NCI-H2107 treated with DMSO at 0.1 percent for 48 hours (cell line): ENCODE measurements around the gene SLC25A28.
"Not testable (repeated sequence)": the region's sequence is repeated elsewhere in the genome, so short reads cannot be mapped to it uniquely, and the experiment has no call there.

Source experiments
- DNase-seq: peaks from one replicate; lab custom pipeline; 2025; ENCODE audit not compliant: unreplicated experiment; lab: John Stamatoyannopoulos, UW

Gene SLC25A28

GRCh38 chr10:99628923-99629624 lies 8.8 kb upstream of the SLC25A28 start:
- no peak for DNase-seq

DNA sequence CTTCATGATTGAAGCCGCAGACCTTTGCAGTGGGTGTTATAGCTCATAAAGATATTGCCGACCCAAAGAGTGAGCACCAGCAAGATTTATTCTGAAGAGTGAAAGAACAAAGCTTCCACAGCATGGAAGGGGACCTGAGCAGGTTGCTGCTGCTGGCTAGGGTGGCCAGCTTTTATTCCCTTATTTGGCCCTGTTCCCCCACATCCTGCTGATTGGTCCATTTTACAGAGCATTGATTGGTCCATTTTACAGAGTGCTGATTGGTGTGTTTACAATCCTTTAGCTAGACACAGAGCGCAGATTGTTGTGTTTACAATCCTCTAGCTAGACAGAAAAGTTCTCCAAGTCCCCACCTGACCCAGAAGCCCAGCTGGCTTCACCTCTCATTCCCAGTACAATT lies 4.9 kb upstream of the SLC25A28 start:
- not testable (repeated sequence) for DNase-seq

GRCh38 chr10:99623919-99624318 lies 3.7 kb upstream of the SLC25A28 start:
- no peak for DNase-seq

DNA sequence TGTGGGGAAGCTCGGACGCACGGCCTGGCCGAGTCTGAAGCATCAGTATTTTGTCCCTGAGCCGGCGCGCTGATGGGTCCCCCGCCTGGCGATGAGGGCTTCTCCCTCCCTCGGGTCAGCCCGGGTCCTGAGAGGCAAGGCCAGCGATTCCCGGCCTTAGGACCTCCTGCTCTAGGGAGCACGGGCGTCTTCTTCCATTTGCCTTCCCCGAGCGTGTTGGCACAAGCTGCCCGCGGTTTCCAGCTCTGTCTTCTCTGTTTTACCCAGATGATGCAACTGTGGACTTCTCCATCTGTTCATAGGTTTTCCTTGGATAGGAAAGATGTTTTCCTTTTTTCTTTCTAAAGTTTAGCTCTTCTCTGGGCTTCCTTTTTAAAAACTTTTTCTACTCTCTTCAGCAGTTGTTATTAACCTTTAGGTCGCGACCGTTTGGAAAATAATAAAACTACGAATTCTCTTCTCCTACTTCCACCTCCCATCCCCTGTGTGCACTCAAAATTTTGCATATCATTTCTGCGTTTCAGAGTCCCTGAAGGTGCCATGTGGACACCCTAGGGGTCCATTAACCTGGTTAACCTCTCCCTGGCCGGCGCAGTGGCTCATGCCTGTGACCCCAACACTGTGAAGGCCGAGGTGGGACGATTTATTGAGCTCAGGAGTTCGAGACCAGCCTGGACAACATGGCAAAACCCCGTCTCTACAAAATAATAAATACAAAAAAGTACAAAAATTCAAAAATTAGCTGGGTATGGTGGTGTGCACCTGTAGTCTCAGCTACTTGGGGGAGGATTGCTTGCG lies 1.4 kb upstream of the SLC25A28 start:
- DNase-seq, result no peak

GRCh38 chr10:99620711-99621453 lies 643 bp upstream of the SLC25A28 start:
- DNase-seq, result peak; percentile 46

DNA sequence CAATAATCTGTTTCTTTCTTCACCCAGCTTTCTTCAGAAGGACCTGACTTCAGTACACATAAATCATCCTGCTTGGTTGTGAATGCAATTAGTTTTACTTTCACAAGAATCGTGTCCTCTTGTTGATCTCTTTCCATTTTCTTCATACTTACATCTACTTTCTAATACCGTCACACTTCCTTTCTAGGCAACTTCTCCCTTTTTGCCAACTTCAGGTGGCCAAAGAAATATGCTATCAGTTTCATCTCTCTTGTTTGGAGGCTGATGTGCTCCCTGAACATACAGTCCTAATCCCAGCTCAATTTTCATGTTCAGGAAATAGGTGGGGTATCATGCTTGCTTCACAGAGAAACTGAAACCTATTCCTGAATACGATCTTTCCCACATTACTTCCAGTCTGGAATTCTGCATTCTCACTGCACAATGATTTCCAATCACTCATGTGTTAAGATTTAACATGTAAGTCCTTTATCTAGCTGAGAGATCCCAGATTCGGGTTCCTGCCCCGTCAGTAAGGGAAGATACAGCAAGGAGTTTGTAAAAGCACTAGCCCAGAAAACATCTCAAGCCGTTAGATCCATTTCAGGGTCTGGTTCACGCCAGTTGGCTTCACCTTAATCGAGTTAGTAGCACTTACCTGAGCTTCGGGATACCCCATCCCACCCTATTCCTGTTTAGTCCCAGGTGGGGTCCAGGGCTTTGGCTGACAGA lies 994 bp downstream of the SLC25A28 start:
- DNase-seq, result no peak

DNA sequence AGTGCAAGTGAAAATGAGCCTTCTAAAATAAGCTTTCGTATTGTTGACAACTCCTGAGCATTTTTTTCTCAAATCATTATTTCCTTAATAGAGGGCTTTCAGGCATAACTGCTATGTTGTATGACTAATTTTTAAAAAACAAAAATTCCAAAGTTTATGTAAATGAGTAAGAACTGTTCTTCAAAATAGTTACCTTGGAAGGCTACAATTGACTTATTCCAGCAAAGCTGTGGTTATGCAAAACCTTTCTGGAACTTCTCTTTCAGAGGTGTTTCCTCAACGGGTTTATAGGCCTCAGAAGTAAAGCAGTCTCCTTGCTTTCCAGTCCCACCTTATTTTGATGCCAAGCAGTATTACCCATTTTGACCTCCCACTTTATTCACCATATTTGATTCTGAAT lies 2.5 kb downstream of the SLC25A28 start:
- DNase-seq, result no peak

DNA sequence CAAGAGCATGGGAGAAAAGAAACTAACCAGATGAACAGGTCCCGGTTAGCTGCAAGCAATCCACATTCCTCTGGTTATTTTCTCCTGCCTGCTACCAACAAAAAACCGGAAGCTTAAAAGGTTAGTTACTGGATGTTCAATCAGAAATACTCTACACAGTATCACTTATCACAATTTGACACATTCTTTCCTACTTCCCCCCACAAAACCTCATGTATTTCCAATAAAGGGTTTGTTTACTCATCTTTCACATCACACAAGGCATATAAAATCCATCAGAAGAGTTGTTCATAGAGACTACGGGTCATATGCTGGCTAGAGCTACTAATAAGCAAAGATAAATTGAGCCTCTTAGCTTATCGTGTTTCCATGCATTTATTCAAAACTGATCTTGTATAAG lies 4.8 kb downstream of the SLC25A28 start:
- DNase-seq, result no peak

DNA sequence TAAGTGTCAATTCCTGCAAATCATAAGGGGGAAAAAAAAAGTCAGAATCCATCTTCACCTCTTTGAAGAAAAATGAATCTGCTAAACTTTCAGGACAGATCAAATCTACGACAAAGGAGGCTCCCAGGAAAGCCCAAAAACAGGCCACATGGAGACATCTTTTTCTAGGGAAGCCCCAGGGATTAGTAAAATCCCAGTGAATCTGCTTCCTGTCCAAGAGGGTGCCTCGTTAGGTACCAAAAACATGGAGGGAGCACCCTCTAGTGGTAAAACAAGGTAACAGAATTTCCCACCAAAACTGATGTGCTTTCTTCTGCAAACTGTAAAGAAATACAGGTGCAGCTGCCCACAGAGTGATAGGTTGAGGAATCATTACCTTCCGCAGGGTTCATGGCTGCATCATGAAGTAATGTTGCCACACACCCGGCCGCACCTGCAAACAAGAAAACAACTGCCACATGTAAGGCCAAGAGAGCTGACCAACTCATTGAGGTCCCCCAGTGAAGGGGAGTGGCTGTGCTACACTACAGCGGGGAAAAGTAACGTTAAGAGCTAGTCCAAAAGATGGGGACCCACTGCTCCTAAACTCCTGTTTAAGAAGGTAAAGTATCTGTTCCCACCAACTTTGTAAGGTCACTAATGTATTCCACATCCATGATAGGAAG lies 7.9 kb downstream of the SLC25A28 start:
- DNase-seq, result peak; percentile 43

DNA sequence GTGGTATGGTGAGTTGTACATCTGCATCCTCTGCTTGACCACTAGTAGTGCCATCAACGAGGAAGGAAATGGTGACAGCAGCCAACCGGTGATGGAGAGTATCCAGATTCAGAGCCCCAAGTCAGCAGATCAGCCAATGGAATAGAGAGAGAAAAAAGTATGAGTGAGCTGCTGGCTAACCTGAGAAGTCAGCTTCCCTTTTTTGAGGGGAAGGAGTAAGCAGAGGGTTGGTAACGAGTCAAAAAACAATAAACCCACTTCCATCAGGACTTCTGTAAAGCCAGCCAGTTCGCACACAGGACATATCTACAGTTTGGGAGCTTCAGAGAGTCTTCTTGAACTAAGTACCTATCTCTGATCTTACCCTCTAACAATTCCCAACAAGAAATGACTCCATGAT lies 8.9 kb downstream of the SLC25A28 start:
- no peak for DNase-seq

- no peak for DNase-seq
Measured at GRCh38 chr10:99610221-99610620, 10.0 kb downstream of the SLC25A28 start.

- no peak for DNase-seq
Measured at GRCh38 chr10:99609186-99609585, 11.1 kb downstream of the SLC25A28 start.

GRCh38 chr10:99605351-99605750 lies 14.9 kb downstream of the SLC25A28 start:
- no peak for DNase-seq

DNA sequence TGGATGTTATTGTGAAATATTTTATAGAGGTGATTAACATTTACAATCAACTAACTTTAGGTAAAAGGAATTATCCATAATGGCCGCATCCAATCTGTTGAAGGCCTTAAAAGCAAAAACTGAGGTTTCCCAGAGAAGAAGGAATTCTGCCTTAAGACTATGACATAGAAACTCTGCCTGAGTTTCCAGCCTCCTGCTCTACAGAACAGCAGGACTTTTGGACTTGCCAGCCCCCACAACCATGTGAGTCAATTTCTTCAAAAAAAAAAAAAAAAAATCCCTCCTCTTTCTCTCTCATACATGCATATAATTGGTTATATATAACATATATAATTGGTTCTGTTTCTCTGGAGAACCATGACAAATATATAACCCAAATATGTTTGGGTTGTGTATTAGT lies 15.4 kb downstream of the SLC25A28 start:
- no peak for DNase-seq

DNA sequence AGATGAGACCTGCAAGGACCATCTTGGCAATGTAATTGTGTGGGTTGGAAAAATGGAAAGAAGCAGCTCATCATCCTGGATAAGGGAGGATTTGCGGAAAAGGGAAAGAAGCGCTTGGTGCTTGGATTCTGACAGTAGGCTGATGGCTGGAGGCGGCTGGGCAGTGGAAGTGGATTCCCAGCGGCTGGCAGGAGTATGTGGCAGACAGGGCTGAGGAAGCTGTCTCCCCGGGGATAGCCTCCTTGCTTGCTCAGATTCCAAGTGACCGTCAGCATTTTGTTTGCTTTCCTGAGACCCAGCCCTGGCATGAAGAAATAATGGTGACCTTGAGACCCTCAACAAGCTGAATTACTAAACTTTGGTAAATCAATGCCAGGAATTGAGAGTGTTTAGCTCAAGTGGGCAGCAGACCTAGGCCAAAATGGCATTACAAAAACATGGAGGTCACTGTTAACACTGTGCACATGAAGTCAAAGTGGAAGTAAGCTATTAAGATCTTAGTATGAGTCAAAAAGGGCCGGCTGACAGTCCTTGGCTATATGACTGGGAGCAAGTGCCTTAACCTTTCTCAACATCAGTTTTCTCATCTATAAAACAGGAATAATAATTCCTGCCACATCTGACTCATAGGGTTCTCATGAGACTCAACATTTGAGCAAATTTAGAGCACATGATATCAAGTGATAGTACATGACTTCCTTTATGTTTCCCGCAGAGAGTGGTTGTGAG lies 21.3 kb downstream of the SLC25A28 start:
- DNase-seq, result no peak

DNA sequence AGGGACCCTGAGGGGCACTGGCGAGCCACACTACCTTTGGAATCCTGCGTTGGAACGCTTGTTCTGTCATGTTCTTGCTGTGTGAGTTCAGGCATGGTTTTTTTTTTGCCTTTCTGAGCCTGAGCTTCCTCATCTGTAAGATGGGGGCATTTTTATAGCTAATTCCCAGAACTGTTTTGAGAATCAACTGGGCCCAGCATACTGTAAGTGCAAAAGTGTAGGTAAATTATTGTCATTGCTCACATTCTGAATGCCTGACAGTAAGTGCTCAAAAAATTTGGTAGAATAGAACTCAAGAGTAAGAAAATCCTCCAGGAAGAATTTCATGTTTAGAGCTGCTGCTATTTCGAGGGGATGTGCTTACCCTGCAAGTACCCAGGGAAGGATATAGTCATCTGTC lies 22.2 kb downstream of the SLC25A28 start:
- no peak for DNase-seq

- DNase-seq, result not testable (repeated sequence)
Measured at GRCh38 chr10:99596708-99597107, 23.5 kb downstream of the SLC25A28 start.

- no peak for DNase-seq
Measured at GRCh38 chr10:99595770-99596465, 24.3 kb downstream of the SLC25A28 start.

DNA sequence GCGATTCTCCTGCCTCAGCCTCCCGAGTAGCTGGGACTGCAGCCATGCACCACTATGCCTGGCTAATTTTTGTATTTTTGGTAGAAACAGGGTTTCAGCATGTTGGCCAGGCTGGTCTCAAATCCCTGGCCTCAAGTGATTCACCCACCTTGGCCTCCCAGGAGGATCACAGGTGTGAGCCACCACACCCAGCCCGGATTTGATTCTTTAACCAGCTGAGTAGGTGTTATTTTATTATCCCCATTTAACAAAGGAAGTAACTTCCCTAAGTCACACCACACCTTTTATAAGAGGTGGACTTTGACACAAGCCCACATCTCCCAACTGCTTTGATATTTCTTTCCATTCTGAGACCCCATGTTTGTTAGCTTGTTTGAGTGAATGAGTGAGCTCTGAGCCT lies 25.0 kb downstream of the SLC25A28 start:
- no peak for DNase-seq
